Karpas-422 (cell line): ENCODE results near the gene GFOD2. TPM values are rescaled to one million over a fixed set of nuclear protein-coding genes. Genes with fewer than 3 reads are reported as not detected.
"Not testable (repeated sequence)": the region's sequence is repeated elsewhere in the genome, so short reads cannot be mapped to it uniquely, and the experiment has no call there.

Source experiments
- DNase-seq: peaks from one replicate; pipeline ENCODE4 v3.0.0-alpha.2; 2015
- H2AFZ ChIP-seq: fragments of 200-600 bp; sonication (generic); 2 replicates; pipeline ENCODE4 v1.6.1; 2014; ENCODE audit warnings: antibody characterized with exemption, low read length, mixed read lengths
- H3K27ac ChIP-seq: fragments of 200-600 bp; sonication (generic); 2 replicates; pipeline ENCODE4 v1.5.1; 2014; ENCODE audit warnings: mild to moderate bottlenecking, low read length, moderate library complexity
- H3K27me3 ChIP-seq: fragments of 200-600 bp; sonication (generic); 2 replicates; pipeline ENCODE4 v1.6.1; 2014; ENCODE audit warnings: low read length, mixed read lengths
- H3K36me3 ChIP-seq: fragments of 200-600 bp; sonication (generic); 2 replicates; pipeline ENCODE4 v1.6.1; 2014; ENCODE audit warnings: low read length, mixed read lengths; ENCODE audit not compliant: insufficient read depth
- H3K4me1 ChIP-seq: fragments of 200-600 bp; sonication (generic); 2 replicates; pipeline ENCODE4 v1.6.1; 2014; ENCODE audit warnings: mild to moderate bottlenecking, low read length, mixed read lengths
- H3K4me2 ChIP-seq: fragments of 200-600 bp; sonication (generic); 2 replicates; pipeline ENCODE4 v1.6.1; 2014; ENCODE audit warnings: low read length, low read depth, mild to moderate bottlenecking; ENCODE audit not compliant: poor library complexity, severe bottlenecking
- H3K4me3 ChIP-seq: fragments of 200-600 bp; sonication (generic); 2 replicates; pipeline ENCODE4 v1.5.1; 2014; ENCODE audit warnings: mild to moderate bottlenecking, antibody characterized with exemption, low read length, mixed read lengths
- H3K79me2 ChIP-seq: fragments of 200-600 bp; sonication (generic); 2 replicates; pipeline ENCODE4 v1.6.1; 2014; ENCODE audit warnings: mild to moderate bottlenecking, low read length, mixed read lengths
- H3K9ac ChIP-seq: fragments of 200-600 bp; sonication (generic); 2 replicates; pipeline ENCODE4 v1.6.0; 2014; ENCODE audit warnings: low read length
- H3K9me2 ChIP-seq: fragments of 200-600 bp; sonication (generic), shearing (Covaris generic); replicated peaks from 2 replicates; pipeline ENCODE4 v1.6.0; 2014; ENCODE audit warnings: mild to moderate bottlenecking, low read length, moderate library complexity; ENCODE audit not compliant: insufficient read depth
- H3K9me3 ChIP-seq: fragments of 300-700, 200-600 bp; sonication (generic); 2 replicates; pipeline ENCODE4 v1.6.1; 2014; ENCODE audit warnings: low read length, mixed read lengths
- H4K20me1 ChIP-seq: fragments of 200-600 bp; sonication (generic); 2 replicates; pipeline ENCODE4 v1.6.1; 2014; ENCODE audit warnings: mild to moderate bottlenecking, antibody characterized with exemption, low read length, low read depth; ENCODE audit not compliant: insufficient read depth
- total RNA-seq: library from RNA; depleted of rRNA; stranded (reverse); fragments of >200 nt; shearing (Covaris generic); gene quantifications from 2 replicates; pipeline ENCODE4 v1.2.3, GENCODE V29; 2014; ENCODE audit warnings: low replicate concordance

Gene GFOD2
- total RNA-seq, 1 experiment from 2014 or later, result 12.9 TPM

GRCh38 chr16:67760206-67760955 is 41.3 kb upstream of the GFOD2 start:
- H3K9me2 ChIP-seq, result no peaks in the 10 kb centered on the region
- peak overlapping the region; percentile 23; the same call in 1 of the 2 replicates for H3K27ac ChIP-seq
- no peaks in the 10 kb centered on the region for H3K36me3 ChIP-seq
- no peak overlapping the region for H3K4me3 ChIP-seq
- no peaks in the 10 kb centered on the region for H3K9me3 ChIP-seq
- no peak overlapping the region for H3K9ac ChIP-seq
- no peak overlapping the region for H2AFZ ChIP-seq
- DNase-seq, result no peak
- H3K4me2 ChIP-seq, result no peak overlapping the region
- peaks cover 13% of the 10 kb centered on the region for H3K4me1 ChIP-seq
- H3K79me2 ChIP-seq, result peaks cover 18% of the 10 kb centered on the region
- no peaks in the 10 kb centered on the region for H4K20me1 ChIP-seq
- H3K27me3 ChIP-seq, result no peaks in the 10 kb centered on the region

DNA sequence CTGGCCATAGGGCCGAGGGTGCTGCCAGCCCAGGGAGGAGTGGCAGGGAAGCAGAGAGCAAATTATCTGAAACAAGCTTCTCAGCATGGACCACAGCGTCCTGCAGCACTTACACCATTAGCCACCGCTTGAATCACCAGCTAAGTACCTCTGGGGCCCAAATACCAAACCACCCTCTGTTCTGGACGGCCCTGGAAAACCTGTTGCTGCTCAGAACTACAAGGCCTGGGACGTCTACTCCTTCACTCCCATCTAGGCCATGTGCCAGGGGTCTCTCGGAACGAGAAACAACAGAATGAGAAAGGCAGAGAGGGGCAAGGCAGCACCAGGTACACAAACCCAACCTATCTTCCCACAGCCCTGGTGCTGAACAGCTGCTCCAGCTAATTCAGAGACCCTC is 39.9 kb upstream of the GFOD2 start:
- Histone ChIP-seq H3K4me3 (no peak overlapping the region), H3K9ac (no peak overlapping the region), H3K27me3 (no peaks in the 10 kb centered on the region), H4K20me1 (no peaks in the 10 kb centered on the region), H3K9me3 (no peaks in the 10 kb centered on the region), H3K9me2 (no peaks in the 10 kb centered on the region), H3K27ac (no peak overlapping the region), H3K4me2 (no peak overlapping the region), H3K4me1 (peaks cover 13% of the 10 kb centered on the region), H3K79me2 (peaks cover 11% of the 10 kb centered on the region), H3K36me3 (no peaks in the 10 kb centered on the region), H2AFZ (no peak overlapping the region)
- DNase-seq, result no peak

DNA sequence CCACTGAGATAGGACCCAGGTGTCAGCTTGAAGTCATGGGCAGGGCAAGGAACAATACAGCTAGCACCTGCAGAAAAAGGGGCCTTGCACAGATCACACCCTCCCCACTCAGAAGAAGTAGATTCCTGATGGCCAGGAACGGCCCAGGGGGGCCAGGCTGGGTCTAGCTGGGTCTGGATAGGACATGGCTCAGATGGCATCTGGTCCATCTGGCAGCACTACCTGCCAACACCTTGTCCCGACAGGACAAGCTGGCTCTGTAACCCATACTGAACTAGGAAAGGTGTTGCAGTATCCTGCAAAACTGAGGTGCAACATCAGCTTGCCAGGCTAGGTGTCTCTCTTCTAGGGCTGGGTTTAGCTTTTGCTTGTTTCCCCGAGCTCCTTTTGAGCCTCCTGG is 38.9 kb upstream of the GFOD2 start:
- H4K20me1 ChIP-seq, result no peaks in the 10 kb centered on the region
- H3K36me3 ChIP-seq, result no peaks in the 10 kb centered on the region
- no peak overlapping the region for H3K4me3 ChIP-seq
- H2AFZ ChIP-seq, result no peak overlapping the region
- H3K27ac ChIP-seq, result no peak overlapping the region
- H3K4me2 ChIP-seq, result no peak overlapping the region
- no peaks in the 10 kb centered on the region for H3K9me2 ChIP-seq
- no peak overlapping the region for H3K9ac ChIP-seq
- no peaks in the 10 kb centered on the region for H3K9me3 ChIP-seq
- DNase-seq, result no peak
- peaks cover 10% of the 10 kb centered on the region for H3K79me2 ChIP-seq
- H3K27me3 ChIP-seq, result no peaks in the 10 kb centered on the region
- H3K4me1 ChIP-seq, result peaks cover 13% of the 10 kb centered on the region

DNA sequence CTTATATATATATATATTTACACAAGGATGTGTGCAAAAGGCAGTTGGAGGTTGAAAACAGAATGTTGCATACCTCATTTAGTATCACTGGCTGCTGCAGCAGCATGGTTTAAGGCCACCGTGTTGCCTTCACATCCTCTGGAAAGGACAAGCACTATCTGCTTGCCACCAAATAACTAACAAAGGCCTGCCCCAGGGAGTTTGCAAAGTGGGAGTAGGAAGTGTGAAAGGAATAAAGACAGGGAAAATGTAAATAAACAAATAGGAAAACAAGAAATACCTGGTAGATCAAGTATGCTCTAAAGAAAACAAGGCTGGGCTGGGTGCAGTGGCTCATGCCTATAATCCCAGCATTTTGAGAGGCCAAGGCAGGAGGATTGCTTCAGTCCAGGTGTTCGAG is 33.5 kb upstream of the GFOD2 start:
- no peaks in the 10 kb centered on the region for H3K9me3 ChIP-seq
- H3K27ac ChIP-seq, result no peak overlapping the region

DNA sequence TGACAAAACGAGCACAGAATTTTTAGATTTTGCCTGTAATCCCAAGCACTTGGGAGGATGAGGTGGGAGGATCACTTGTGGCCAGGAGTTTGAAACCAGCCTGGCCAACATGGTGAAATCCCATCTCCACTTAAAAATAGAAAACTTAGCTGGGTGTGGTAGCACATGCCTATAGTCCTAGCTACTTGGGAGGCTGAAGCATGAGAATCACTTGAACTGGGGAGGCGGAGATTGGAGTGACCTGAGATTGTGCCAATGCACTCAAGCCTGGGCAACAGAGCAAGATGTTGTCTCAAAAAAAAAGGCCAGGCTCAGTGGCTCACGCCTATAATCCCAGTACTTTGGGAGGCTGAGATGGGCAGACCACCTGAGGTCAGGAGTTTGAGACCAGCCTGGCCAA is 32.2 kb upstream of the GFOD2 start:
- Histone ChIP-seq H3K27ac (peak overlapping the region; percentile 59), H4K20me1 (peaks cover 11% of the 10 kb centered on the region; the same call in 1 of the 2 replicates), H3K4me1 (peaks cover 37% of the 10 kb centered on the region)
- H3K79me2 ChIP-seq, H3K27me3 ChIP-seq, DNase-seq, H3K9me2 ChIP-seq, H3K4me2 ChIP-seq, H2AFZ ChIP-seq, H3K9ac ChIP-seq, H3K9me3 ChIP-seq, H3K36me3 ChIP-seq, H3K4me3 ChIP-seq: not testable (repeated sequence)

More for the DNA sequence above, 33.5 kb upstream of the GFOD2 start:
- no peak overlapping the region for H3K9ac ChIP-seq
- H3K36me3 ChIP-seq, result no peaks in the 10 kb centered on the region
- H3K4me2 ChIP-seq, result no peak overlapping the region
- peaks cover 9% of the 10 kb centered on the region; the same call in 1 of the 2 replicates for H3K79me2 ChIP-seq
- no peak overlapping the region for H3K4me3 ChIP-seq
- no peak for DNase-seq
- H2AFZ ChIP-seq, result no peak overlapping the region
- peaks cover 11% of the 10 kb centered on the region; the same call in 1 of the 2 replicates for H4K20me1 ChIP-seq
- no peaks in the 10 kb centered on the region for H3K27me3 ChIP-seq
- H3K4me1 ChIP-seq, result peaks cover 38% of the 10 kb centered on the region
- H3K9me2 ChIP-seq, result no peaks in the 10 kb centered on the region

DNA sequence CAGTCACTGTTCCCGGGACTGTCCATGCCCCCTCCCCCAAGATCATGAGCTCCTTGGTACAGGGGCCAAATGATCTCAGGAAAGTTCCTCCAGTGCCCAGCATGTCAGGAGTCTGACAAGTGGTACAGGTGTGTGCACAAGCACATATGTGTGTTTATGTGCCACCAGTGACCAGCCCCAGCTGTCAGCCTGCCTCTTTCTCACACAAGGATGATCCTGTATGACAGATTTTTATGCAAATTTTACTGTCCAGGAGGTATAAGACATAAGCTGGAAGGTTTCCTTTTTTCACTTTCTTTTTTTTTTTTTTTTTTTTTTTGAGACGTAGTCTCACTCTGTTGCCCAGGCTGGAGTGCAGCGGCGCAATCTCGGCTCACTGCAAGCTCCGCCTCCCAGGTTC is 31.4 kb upstream of the GFOD2 start:
- Histone ChIP-seq H2AFZ (no peak overlapping the region), H3K36me3 (no peaks in the 10 kb centered on the region), H3K27ac (peak overlapping the region; percentile 54), H3K79me2 (peaks cover 9% of the 10 kb centered on the region; the same call in 1 of the 2 replicates), H3K27me3 (no peaks in the 10 kb centered on the region), H3K9me2 (no peaks in the 10 kb centered on the region), H3K9me3 (no peaks in the 10 kb centered on the region), H3K4me2 (peak overlapping the region; percentile 53), H4K20me1 (peaks cover 11% of the 10 kb centered on the region; the same call in 1 of the 2 replicates), H3K4me3 (peak overlapping the region; percentile 22; the same call in 1 of the 2 replicates), H3K9ac (peak overlapping the region; percentile 47; the same call in 1 of the 2 replicates), H3K4me1 (peaks cover 28% of the 10 kb centered on the region)
- DNase-seq, result peak; percentile 77

DNA sequence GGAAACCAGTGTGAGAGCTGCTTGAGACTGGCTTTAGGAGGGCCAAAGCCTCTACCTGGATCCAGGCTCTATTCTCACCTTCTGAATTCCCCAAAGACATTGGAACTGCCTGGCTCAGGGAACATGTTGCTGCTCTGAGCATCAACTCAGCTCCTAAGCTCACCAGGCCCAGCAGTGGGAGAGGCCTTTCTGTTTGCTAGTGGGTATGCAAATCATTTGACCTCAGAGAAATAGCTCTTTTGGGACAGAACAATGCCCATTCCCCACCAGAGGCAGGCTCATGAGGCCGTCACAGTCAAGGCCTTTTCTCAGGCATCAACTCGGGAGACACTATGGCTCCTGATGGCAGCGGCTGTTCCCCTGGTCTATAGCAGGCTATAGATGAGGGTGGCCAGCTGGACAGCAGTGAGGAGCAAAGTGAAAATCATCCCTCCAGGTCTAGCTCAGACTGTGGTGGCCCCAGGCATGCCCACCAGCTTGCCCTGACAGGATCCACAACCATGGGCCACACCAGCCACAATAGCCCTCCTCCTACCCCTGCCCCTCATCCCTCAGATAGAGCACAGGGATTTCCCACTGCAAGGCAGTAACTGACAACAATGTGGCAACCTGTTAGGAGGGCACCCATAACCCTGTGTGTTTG is 30.4 kb upstream of the GFOD2 start:
- peak overlapping the region; percentile 25; the same call in 1 of the 2 replicates for H3K4me3 ChIP-seq
- no peaks in the 10 kb centered on the region for H3K36me3 ChIP-seq
- H3K27me3 ChIP-seq, result no peaks in the 10 kb centered on the region
- no peaks in the 10 kb centered on the region for H3K9me3 ChIP-seq
- peak overlapping the region; percentile 53 for H3K4me2 ChIP-seq
- H3K9ac ChIP-seq, result peak overlapping the region; percentile 47
- peaks cover 11% of the 10 kb centered on the region; the same call in 1 of the 2 replicates for H4K20me1 ChIP-seq
- DNase-seq, result peak; percentile 52
- H3K4me1 ChIP-seq, result peaks cover 28% of the 10 kb centered on the region
- peaks cover 9% of the 10 kb centered on the region; the same call in 1 of the 2 replicates for H3K79me2 ChIP-seq
- no peak overlapping the region for H2AFZ ChIP-seq
- H3K9me2 ChIP-seq, result no peaks in the 10 kb centered on the region
- H3K27ac ChIP-seq, result peak overlapping the region; percentile 54

- no peaks in the 10 kb centered on the region for H3K9me2 ChIP-seq
- H2AFZ ChIP-seq, result no peak overlapping the region
- no peaks in the 10 kb centered on the region for H3K27me3 ChIP-seq
- no peak overlapping the region for H3K4me3 ChIP-seq
- no peaks in the 10 kb centered on the region for H3K36me3 ChIP-seq
- H3K4me2 ChIP-seq, result no peak overlapping the region
- no peaks in the 10 kb centered on the region for H3K9me3 ChIP-seq
- peak overlapping the region; percentile 54; the same call in 1 of the 2 replicates for H3K27ac ChIP-seq
- H3K79me2 ChIP-seq, result peaks cover 9% of the 10 kb centered on the region; the same call in 1 of the 2 replicates
- peaks cover 28% of the 10 kb centered on the region for H3K4me1 ChIP-seq
- DNase-seq, result no peak
- H4K20me1 ChIP-seq, result peaks cover 11% of the 10 kb centered on the region; the same call in 1 of the 2 replicates
- 0 out of 2 replicates have a peak overlapping the region, but pooled peaks have one; percentile 47 for H3K9ac ChIP-seq
Observed at GRCh38 chr16:67748834-67749233, 29.7 kb upstream of the GFOD2 start.
